ENCODE measurements around the gene CCN6.

- TF ChIP-seq CTCF (IDR thresholded peaks at IDR 0.05), result no peak
- no peak for TF ChIP-seq POLR2AphosphoS5 (IDR thresholded peaks at IDR 0.05)
Observed at GRCh38 chr6:112004201-112005012, 49.5 kb upstream of the CCN6 start.

All from sigmoid colon (tissue), 4 donors.